Upper lobe of left lung (tissue), 4 donors: ENCODE data around the gene KRT35.

Experiments
- CTCF ChIP-seq, 6 experiments: fragments of 450-650 bp in 4 of 6; fragments of 200-600 bp in 2 of 6; sonication (generic) in 2 of 6; IDR thresholded peaks; one replicate each; pipeline ENCODE4 v1.5.1; 2016 to 2019; ENCODE audit warnings: antibody characterized with exemption in 6 of 6
- POLR2AphosphoS5 ChIP-seq, 2 donors: sonication (generic); formaldehyde crosslinking; IDR thresholded peaks; one replicate each; pipeline ENCODE4 v1.5.1; 2017; ENCODE audit warnings: antibody characterized with exemption in 2 of 2

GRCh38 chr17:41520821-41521521 is 40.0 kb upstream of the KRT35 start:
- TF ChIP-seq CTCF (IDR thresholded peaks at IDR 0.05) = no peak
- no peak for TF ChIP-seq POLR2AphosphoS5 (IDR thresholded peaks at IDR 0.05)
